Measurements from ENCODE around the gene SLC4A1. TPM values are rescaled to one million over a fixed set of nuclear protein-coding genes. Genes with fewer than 3 reads are reported as not detected.

Gene SLC4A1
- total RNA-seq = not detected in 2 replicates

DNA sequence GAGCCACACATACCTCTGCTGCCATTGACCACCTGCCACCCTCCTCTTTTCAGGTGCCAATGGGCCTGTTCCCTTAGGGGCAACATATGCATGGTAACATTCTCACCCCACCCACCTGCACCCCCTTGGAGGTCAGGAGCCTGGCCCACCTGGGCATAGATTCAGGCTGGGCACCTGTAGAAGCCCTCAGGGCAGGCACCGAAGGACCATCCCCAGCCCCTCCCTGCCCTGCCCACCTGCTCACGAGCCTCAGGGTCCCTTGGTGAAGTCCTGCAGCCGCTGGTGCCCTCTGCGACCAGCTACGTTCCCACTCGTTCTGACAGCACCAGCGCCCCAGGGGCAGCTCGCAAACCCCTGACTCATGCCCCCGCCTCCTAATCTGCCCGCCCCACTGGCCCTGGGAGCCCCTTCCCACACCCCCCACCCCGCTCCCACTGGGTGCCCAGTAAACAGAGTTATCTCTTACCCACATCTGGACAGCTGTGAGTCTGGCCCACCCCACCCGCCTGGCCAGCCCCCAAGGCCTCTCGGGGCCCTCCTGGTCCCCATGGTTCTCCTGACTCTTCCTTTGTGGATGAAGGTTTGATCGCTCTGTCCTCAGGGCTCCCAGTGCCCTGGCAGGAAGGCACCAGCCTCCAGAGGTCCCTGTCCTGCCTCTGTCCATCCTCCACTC lies at the start of gene SLC4A1:
TSS of gene SLC4A1 (minus strand) at position 318 of the 673 bp plus-strand sequence. CDS start 5,269 bp downstream, outside the sequence.
- DNase-seq (ENCODE audit: low read depth in 2 of 2) = no peak

DNA sequence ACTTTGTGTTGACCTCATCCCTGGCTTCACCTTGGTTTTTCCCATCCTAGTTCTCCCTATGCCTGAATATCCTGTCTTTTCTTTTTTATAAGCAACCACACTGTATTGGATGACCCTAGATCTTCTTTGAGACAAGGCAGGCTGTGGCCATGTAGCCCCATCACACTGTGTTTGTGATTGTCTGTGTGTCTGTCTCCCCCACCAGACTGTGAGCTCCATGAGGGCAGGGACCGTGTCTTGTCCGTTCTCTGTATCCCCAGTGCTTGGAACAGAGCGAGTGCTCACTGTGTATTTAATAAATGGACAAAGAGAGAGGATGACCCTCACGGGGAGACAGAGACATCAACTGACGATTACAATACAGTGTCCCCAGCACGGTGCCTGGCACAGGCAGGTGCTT lies 49.6 kb upstream of the SLC4A1 start:
- DNase-seq (ENCODE audit: low read depth in 2 of 2) = no peak

DNA sequence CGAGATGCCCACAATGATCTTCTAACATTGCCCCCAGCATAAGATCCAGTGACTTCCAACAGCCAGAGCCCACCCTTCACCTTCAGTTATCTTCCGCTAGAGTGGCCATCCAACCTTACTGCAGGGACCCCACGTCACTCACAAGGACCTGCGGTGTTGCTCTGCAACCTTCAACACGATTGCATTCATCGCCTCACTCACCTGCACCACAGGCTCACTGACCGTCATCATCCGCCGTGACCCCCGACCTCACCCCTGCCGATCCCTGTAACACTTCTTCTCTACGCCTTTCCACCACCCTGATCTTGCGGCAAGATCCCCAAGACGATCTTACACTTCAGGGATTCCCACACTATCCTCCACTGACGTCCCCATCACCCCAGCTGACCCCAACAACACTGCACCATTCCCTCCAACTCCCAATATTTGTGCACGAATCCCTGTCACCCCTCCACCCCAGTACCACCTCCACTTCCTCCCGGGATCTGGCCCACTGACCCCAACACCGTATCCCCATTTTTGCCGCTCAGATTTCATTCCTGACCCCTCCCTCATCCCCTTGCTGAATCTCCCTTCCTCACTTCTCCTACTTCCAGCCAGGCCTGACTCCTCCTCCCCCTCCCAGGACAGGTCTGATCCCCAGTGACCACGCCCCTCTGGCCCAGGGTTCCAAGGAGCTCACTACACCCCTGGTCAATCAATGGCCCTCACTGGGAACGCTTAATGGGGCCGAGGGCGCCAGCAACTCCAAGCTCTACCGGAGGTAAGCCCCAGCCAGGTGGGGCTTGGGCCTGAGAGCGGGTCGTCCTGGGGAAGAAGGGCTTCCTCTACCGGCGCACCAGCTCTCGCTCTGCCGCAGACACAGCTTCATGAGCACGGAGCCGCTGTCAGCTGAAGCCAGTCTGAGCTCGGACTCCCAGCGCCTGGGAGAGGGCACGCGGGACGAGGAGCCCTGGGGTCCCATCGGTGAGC lies 48.1 kb upstream of the SLC4A1 start:
- DNase-seq (ENCODE audit: low read depth in 2 of 2) = no peak

DNA sequence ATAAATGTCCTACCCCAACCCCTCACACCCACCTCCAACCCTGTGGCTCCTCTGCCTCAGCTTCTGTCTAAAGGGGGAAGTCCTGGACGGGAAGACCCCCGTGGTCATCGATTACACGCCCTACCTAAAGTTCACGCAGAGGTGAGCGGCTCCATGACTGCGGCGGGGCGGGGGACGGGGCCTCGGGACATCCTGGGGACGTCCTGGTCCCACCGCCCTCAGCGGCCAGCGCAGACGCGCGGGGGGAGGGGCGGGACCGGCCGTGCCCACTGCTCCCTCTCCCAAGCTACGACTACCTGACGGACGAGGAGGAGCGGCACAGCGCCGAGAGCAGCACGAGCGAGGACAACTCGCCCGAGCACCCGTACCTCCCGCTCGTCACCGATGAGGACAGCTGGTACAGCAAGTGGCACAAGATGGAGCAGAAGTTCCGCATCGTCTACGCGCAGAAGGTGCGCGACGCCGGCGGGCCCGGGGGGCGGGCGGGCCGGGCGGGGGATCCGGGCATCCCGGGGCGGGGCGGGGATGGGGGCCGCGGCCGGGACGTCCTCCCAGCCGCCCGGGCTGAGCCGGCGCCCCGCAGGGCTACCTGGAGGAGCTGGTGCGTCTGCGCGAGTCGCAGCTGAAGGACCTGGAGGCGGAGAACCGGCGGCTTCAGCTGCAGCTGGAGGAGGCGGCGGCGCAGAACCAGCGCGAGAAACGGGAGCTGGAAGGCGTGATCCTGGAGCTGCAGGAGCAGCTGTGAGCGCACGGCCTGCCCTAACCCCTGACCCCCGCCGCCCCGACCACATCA lies 47.1 kb upstream of the SLC4A1 start:
- no peak for DNase-seq (ENCODE audit: low read depth in 2 of 2)

GRCh38 chr17:44314524-44314868 lies 46.6 kb upstream of the SLC4A1 start:
- no peak for DNase-seq (ENCODE audit: low read depth in 2 of 2)

DNA sequence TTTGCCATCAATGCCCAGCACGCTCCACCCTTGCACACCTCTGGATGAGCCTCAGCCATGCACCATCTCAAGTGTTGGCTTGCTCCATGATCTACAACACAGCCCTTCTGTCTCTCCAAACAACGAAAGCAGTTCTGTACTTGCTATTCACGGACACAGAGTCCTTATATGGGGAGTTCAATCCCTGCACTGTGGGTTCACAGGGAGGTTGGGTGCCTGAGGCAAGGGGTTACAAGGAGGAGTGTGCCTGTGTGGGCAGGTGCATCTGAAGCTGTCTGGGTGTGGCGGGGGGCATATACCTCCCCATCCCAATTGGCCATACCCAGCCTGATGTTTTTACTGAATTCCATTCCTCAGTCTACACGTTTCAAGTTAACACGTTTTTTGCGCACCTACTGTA lies 46.1 kb upstream of the SLC4A1 start:
- no peak for DNase-seq (ENCODE audit: low read depth in 2 of 2)

DNA sequence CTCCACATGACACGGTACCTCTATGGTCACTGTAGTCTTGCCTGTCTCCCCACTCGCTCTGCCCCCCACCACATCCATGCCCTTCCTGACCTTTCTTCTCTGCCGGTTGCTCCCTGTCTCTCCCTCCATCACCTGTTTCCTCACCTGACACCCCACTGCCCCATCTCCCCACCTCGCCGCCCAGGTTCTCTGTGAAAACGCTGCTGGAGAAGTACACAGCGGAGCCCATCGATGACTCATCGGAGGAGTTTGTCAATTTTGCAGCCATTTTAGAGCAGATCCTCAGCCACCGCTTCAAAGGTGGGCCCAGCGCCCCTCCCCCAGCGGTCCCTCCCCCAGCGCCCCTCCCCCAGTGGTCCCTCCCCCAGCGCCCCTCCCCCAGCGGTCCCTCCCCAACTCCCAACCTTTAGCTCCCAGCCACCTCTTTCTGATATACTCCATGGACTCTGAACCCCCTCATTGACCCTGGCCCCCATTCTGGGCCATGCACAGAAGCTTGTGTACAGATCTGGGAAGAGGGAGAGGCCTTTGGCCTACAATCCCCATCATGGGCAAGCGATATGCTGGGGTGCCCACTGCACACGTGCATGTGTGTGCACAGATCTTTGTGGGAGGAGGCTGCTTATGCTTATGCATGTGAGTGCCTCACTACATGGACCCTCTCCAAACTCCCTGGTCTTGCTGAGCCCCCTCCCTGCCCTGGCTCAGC lies 44.6 kb upstream of the SLC4A1 start:
- DNase-seq (ENCODE audit: low read depth in 2 of 2) = no peak

DNA sequence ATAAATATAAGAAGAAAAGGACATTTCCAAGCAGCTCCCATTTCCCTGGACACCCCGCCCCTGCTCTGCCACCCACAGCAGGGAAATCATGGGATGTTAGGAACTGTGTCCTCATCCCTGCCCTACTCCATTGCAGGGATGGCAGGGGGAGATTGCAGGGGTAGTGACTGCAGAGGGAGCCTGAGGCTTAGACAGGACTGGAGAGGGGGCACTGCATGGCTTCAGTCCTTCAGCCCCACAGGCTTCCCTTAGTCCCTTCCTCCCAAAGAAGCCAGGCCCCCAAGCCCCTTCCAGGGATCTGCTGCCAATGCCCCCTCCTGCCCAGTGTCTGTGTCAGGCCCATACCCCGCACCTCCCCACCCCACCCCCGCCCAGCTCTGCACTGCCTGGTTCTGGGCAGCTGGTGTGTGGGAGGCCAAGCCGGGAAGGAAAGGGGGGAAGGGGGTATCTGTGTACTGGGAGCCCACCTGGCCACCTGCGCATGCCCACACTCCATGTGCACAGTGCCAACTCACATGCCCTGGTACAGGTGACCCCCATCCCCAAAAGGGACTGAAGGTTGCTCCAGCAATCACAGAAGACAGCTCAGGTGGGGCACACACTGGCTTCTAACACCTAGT lies 43.7 kb upstream of the SLC4A1 start:
- DNase-seq (ENCODE audit: low read depth in 2 of 2) = no peak

GRCh38 chr17:44310609-44311376 lies 42.9 kb upstream of the SLC4A1 start:
- no peak for DNase-seq (ENCODE audit: low read depth in 2 of 2)

DNA sequence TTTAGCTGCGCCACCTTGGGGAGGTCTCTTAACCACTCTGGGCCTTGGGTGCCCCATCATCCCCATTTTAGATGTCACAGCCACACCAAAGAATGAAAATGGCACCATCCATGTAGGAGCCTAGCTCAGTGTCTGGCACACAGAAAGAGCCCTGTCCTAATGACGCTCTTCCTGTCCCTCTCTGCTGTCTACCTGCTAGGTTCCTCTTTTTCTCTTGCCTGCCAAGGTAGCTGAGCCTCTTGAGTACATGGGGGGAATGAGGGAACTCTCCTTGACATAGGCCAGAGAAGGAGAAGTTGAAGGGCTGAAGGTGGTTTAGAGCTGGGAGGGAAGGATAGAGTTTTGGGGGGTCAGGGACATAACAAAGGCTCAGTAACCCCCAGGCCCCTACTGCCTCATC lies 42.3 kb upstream of the SLC4A1 start:
- DNase-seq (ENCODE audit: low read depth in 2 of 2) = no peak

DNA sequence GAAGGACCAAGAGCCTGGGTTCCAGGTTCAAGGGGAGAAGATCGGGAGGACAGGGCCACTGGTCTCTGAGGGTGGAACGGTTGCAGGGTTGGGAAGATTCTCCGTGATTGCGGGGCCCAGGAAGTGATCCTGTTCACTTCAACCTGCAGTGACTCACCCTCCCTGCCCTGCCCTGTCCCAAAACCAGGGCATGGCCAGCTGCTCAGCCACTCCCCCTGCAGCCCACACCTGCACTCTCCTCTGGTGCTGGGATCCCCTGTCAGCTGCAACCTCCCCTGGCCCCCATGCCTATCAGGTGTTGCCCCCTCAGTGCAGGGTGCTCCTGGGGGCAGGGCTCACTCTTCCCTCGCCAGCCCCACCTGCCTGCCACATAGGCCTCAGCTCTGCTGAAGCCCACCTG lies 41.5 kb upstream of the SLC4A1 start:
- DNase-seq (ENCODE audit: low read depth in 2 of 2) = no peak

DNA sequence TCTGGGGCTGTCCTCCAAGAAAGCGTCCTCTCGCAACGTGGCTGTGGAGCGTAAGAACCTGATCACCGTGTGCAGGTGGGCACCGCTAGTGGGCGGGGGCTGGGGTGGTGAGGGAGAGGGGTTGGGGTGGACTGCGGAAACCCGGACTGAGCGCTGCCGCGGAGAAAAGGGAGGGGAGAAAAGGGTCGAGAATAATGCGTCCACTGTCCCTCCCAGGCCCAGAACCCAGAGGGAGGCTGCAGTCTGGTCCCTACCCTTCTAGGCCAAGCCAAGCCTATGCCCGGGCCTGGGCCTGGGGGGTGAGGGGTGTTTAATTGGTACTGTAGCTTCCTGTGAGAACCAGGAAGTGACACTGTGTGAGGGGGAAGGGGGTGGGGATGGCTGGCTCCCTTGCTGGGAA lies 40.9 kb upstream of the SLC4A1 start:
- DNase-seq (ENCODE audit: low read depth in 2 of 2) = no peak

GRCh38 chr17:44308320-44308818 lies 40.4 kb upstream of the SLC4A1 start, which contains the start of gene RUNDC3A:
Gene RUNDC3A (plus strand): TSS chr17:44308601. CDS start chr17:44308833, 232 bp downstream.
- DNase-seq (ENCODE audit: low read depth in 2 of 2) = peak; percentile 41 to 81

DNA sequence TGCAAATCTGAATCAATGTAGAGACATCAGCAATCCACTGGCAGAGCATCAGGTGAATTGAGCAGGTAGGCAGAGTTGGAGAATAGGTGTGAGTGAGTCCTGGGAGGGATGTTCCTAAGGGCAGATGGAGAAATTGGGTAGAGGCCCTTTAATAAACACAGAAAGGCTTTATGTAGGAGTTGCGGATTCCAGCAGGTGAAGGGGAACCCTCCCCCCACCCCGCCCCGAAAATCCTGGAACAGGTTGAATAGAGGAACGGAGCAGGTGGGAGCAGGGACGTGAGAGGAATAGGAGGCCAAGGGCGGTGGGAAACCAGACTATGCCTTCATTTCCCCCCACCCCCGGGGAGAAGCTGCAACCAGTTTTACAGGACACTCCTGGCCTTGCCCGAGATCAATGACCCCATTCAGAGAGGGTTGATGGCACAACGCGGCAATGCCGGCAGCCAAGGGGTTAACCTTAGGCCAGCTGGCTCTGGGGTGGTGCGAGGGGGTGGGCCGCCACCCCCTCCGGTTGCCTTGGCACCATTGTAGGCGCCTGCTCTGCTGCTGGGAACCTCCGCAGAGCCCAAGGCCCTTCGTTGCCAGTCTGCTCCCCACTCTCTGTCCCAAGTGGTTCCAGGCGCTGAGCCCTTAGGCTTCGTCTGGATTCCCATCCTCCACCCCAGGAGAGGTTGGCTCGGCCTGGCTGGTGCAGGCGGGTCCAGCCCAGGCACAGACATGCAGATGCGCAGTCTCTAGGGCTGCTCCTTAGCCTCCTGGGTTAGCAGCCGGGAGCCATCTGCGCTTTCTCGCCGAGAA lies 39.7 kb upstream of the SLC4A1 start:
- no peak for DNase-seq (ENCODE audit: low read depth in 2 of 2)

GRCh38 chr17:44304651-44305050 lies 36.7 kb upstream of the SLC4A1 start:
- no peak for DNase-seq (ENCODE audit: low read depth in 2 of 2)

DNA sequence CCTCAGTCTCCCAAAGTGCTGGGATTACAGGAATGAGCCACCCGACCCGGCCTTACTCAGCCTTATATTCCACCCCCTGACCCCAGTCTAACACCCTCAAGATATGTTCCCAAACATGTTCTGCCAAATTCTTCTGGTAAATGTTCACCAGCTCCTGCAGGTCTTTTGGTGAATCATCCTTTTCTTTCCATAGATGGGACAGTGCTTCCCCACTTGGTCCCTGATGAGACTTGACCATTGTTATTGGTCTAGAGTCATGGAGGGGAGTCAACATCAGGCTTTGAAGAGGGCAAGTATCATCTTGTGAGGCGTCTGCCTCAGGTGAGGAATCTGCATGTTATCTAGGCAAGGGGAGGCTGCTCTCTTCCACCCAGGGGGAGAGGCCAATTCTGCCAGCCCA lies 30.0 kb upstream of the SLC4A1 start:
- no peak for DNase-seq (ENCODE audit: low read depth in 2 of 2)

DNA sequence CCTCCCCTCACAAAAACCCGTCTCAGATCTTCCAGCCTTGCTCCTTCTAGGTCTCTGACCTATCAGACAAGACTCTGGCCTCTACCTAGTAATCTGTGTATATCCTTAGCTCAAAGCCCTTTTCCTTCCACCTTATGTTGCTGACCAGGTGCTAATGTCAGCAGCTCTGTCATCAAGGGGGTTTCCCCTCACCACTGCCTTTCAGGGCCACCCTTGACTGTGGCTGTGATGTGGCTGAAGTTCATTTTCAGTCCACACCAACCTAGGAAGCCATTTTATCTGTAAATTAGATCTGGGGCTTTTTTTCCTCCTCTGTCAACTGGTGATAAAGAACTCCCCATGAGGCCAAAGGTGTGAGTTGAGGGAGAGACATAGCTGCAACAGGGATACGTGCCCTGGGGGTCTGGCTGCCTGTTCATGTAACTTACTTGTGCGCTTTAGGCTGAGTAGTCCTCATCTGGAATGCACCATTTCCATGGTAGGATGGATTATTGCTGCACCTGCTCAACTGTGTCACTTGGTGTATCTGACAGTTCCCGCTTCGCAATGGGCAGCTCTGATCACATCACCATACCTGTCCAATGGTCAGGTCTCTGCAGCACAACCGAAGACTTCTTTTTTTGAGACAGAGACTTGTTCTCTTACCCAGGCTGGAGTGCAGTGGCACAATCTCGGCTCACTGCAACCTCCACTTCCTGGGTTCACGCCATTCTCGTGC lies 25.7 kb upstream of the SLC4A1 start:
- no peak for DNase-seq (ENCODE audit: low read depth in 2 of 2)

- no peak for DNase-seq (ENCODE audit: low read depth in 2 of 2)
Measured at GRCh38 chr17:44287651-44288050, 19.7 kb upstream of the SLC4A1 start.
